Suppressor macrophage (primary cell): ENCODE data around the gene AGMAT.
A peak's percentile ranks its signal among the peaks of the same experiment; 100 is the strongest.

Experiments
- DNase-seq, 4 experiments: peaks; one replicate each; pipeline ENCODE4 v3.0.0-alpha.2; 2020 to 2022
- total RNA-seq, 17 experiments: gene quantifications; one replicate each; lab custom pipeline; 2026; ENCODE audit warnings: mixed read lengths in 6 of 17, inconsistent platforms in 3 of 17; lab: John Stamatoyannopoulos, UW

AGMAT gene
- 0.04 to 1.1 (median 0.17) reads per million in 17 experiments for total RNA-seq

- peak; percentile 22 to 64 (median 42) for DNase-seq
These were observed at the start of gene AGMAT for GRCh38 chr1:15584489-15585363. Gene AGMAT (minus strand): TSS chr1:15585051. CDS start chr1:15584967, 84 bp downstream.

- no peak for DNase-seq
These were observed 49.0 kb upstream of the AGMAT start for GRCh38 chr1:15633756-15634420.

GRCh38 chr1:15628003-15628402 is 43.2 kb upstream of the AGMAT start:
- DNase-seq = no peak

- no peak for DNase-seq
These were observed 42.6 kb upstream of the AGMAT start for GRCh38 chr1:15627343-15627988.

GRCh38 chr1:15626269-15626950 is 41.6 kb upstream of the AGMAT start:
- DNase-seq = peak; percentile 30 to 62 (median 49)

- no peak for DNase-seq
These were observed 40.4 kb upstream of the AGMAT start for GRCh38 chr1:15625056-15625917.

GRCh38 chr1:15624133-15624714 is 39.4 kb upstream of the AGMAT start:
- DNase-seq = no peak

GRCh38 chr1:15623435-15623834 is 38.6 kb upstream of the AGMAT start:
- DNase-seq = no peak

GRCh38 chr1:15622712-15623373 is 38.0 kb upstream of the AGMAT start:
- no peak for DNase-seq

GRCh38 chr1:15621975-15622374 is 37.1 kb upstream of the AGMAT start:
- DNase-seq = no peak

GRCh38 chr1:15620902-15621682 is 36.2 kb upstream of the AGMAT start:
- DNase-seq = no peak

- no peak for DNase-seq
These were observed 35.3 kb upstream of the AGMAT start for GRCh38 chr1:15620155-15620545.

- DNase-seq = peak; percentile 51 to 79 (median 64)
These were observed 34.0 kb upstream of the AGMAT start for GRCh38 chr1:15618655-15619525.

GRCh38 chr1:15618077-15618654 is 33.3 kb upstream of the AGMAT start:
- peak; percentile 27 to 62 (median 37) for DNase-seq

GRCh38 chr1:15617173-15618076 is 32.6 kb upstream of the AGMAT start, which contains the start of gene DDI2:
Gene DDI2 (plus strand): TSS chr1:15617458. CDS start chr1:15617671, 213 bp downstream.
- DNase-seq = peak; percentile 99 to 100 (median 100)

- DNase-seq = peak in 3 of 4 experiments; percentile 63 to 71 (median 65)
These were observed 31.7 kb upstream of the AGMAT start for GRCh38 chr1:15616373-15617172.
